Nephron (organoid): ENCODE measurements around the gene LDLR.
A peak's percentile ranks its signal among the peaks of the same experiment; 100 is the strongest.
"Not testable (repeated sequence)": the region's sequence is repeated elsewhere in the genome, so short reads cannot be mapped to it uniquely, and the experiment has no call there.

Experiments
- H3K27ac Mint-ChIP-seq, 3 experiments: 2 replicates each; pipeline ENCODE4 v1.8.0; 2020; ENCODE audit warnings: mixed read lengths in 3 of 3, mild to moderate bottlenecking in 2 of 3, moderate library complexity in 1 of 3
- H3K27me3 Mint-ChIP-seq: 2 replicates; pipeline ENCODE4 v1.8.0; 2021; ENCODE audit warnings: low read depth, mild to moderate bottlenecking, moderate library complexity, mixed read lengths
- H3K36me3 Mint-ChIP-seq: 2 replicates; pipeline ENCODE4 v1.8.0; 2020; ENCODE audit warnings: low read depth, mixed read lengths
- H3K4me1 Mint-ChIP-seq: 2 replicates; pipeline ENCODE4 v1.8.0; 2020; ENCODE audit warnings: mixed read lengths
- H3K4me3 Mint-ChIP-seq, 3 experiments: 2 replicates each; pipeline ENCODE4 v1.8.0; 2020; ENCODE audit warnings: mild to moderate bottlenecking in 3 of 3, mixed read lengths in 3 of 3, moderate library complexity in 2 of 3
- H3K9me3 Mint-ChIP-seq: 2 replicates; pipeline ENCODE4 v1.8.0; 2020; ENCODE audit warnings: mixed read lengths
- TF ChIP-seq, protein P1 (sequence below), 3 experiments: fragments of 200-600 bp; sonication (generic); IDR thresholded peaks; one replicate each; pipeline ENCODE4 v1.5.0; 2021; ENCODE audit warnings: antibody characterized with exemption in 3 of 3; ENCODE audit not compliant: unreplicated experiment in 3 of 3

The LDLR gene

DNA sequence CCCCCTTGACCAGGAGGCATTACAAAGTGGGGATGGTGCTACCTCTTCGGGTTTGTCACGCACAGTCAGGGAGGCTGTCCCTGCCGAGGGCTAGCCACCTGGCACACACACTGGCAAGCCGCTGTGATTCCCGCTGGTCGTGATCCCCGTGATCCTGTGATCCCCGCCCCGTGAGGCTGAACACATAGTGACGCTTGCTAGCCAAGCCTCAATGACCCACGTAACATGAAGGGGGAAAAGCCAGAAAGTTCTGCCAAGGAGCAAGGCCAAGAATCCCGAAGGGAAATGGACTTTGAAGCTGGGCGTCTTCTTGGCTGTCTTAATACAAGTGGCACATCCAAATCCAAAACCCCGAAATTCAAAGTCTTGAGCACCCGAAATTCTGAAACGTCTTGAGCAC, 13.7 kb downstream of the LDLR start:
- Mint-ChIP-seq H3K4me1 (peaks cover 5% of the 10 kb centered on the region), H3K27me3 (peaks cover 3% of the 10 kb centered on the region), H3K27ac (no peak overlapping the region), H3K9me3 (no peaks in the 10 kb centered on the region), H3K36me3 (peaks cover 65% of the 10 kb centered on the region), H3K4me3 (no peak overlapping the region)
- TF ChIP-seq, protein P1, sequence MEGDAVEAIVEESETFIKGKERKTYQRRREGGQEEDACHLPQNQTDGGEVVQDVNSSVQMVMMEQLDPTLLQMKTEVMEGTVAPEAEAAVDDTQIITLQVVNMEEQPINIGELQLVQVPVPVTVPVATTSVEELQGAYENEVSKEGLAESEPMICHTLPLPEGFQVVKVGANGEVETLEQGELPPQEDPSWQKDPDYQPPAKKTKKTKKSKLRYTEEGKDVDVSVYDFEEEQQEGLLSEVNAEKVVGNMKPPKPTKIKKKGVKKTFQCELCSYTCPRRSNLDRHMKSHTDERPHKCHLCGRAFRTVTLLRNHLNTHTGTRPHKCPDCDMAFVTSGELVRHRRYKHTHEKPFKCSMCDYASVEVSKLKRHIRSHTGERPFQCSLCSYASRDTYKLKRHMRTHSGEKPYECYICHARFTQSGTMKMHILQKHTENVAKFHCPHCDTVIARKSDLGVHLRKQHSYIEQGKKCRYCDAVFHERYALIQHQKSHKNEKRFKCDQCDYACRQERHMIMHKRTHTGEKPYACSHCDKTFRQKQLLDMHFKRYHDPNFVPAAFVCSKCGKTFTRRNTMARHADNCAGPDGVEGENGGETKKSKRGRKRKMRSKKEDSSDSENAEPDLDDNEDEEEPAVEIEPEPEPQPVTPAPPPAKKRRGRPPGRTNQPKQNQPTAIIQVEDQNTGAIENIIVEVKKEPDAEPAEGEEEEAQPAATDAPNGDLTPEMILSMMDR (IDR thresholded peaks at IDR 0.05; ENCODE audit: unreplicated experiment in 3 of 3): no peak

- H3K36me3 Mint-ChIP-seq: peaks cover 70% of the 10 kb centered on the region
- H3K4me1 Mint-ChIP-seq, H3K9me3 Mint-ChIP-seq, H3K27ac Mint-ChIP-seq, H3K27me3 Mint-ChIP-seq, H3K4me3 Mint-ChIP-seq: not testable (repeated sequence)
These were observed 14.4 kb downstream of the LDLR start for GRCh38 chr19:11103667-11104066.

GRCh38 chr19:11105014-11105636, 15.9 kb downstream of the LDLR start:
- Mint-ChIP-seq H3K4me1 (peaks cover under 1% of the 10 kb centered on the region), H3K27me3 (peaks cover 3% of the 10 kb centered on the region), H3K27ac (no peak overlapping the region), H3K9me3 (no peaks in the 10 kb centered on the region), H3K4me3 (no peak overlapping the region), H3K36me3 (peaks cover 63% of the 10 kb centered on the region)
- TF ChIP-seq, protein P1 (IDR thresholded peaks at IDR 0.05; ENCODE audit: unreplicated experiment in 3 of 3): no peak

DNA sequence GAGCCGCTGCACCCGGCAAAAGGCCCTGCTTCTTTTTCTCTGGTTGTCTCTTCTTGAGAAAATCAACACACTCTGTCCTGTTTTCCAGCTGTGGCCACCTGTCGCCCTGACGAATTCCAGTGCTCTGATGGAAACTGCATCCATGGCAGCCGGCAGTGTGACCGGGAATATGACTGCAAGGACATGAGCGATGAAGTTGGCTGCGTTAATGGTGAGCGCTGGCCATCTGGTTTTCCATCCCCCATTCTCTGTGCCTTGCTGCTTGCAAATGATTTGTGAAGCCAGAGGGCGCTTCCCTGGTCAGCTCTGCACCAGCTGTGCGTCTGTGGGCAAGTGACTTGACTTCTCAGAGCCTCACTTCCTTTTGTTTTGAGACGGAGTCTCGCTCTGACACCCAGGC, 17.2 kb downstream of the LDLR start:
- Mint-ChIP-seq H3K36me3 (peaks cover 62% of the 10 kb centered on the region), H3K4me1 (no peaks in the 10 kb centered on the region), H3K4me3 (no peak overlapping the region), H3K27ac (peak overlapping the region in 2 of 3 experiments; percentile 67 to 72), H3K27me3 (peaks cover 3% of the 10 kb centered on the region), H3K9me3 (no peaks in the 10 kb centered on the region)
- TF ChIP-seq, protein P1 (IDR thresholded peaks at IDR 0.05; ENCODE audit: unreplicated experiment in 3 of 3): no peak

GRCh38 chr19:11108746-11109145, 19.5 kb downstream of the LDLR start:
- no peak overlapping the region for H3K4me3 Mint-ChIP-seq
- peaks cover 60% of the 10 kb centered on the region for H3K36me3 Mint-ChIP-seq
- no peak overlapping the region for H3K27ac Mint-ChIP-seq
- no peaks in the 10 kb centered on the region for H3K9me3 Mint-ChIP-seq
- TF ChIP-seq, protein P1 (IDR thresholded peaks at IDR 0.05; ENCODE audit: unreplicated experiment in 3 of 3): no peak
- no peaks in the 10 kb centered on the region for H3K4me1 Mint-ChIP-seq
- no peaks in the 10 kb centered on the region for H3K27me3 Mint-ChIP-seq

GRCh38 chr19:11111117-11111770, 22.0 kb downstream of the LDLR start:
- Mint-ChIP-seq H3K27me3 (peaks cover 3% of the 10 kb centered on the region), H3K4me3 (no peak overlapping the region), H3K4me1 (no peaks in the 10 kb centered on the region), H3K36me3 (peaks cover 60% of the 10 kb centered on the region), H3K27ac (no peak overlapping the region), H3K9me3 (no peaks in the 10 kb centered on the region)
- TF ChIP-seq, protein P1 (IDR thresholded peaks at IDR 0.05; ENCODE audit: unreplicated experiment in 3 of 3): no peak
